Inferior parietal cortex (tissue), 1 donor: ENCODE results near the gene CCNB1.
A peak's percentile ranks its signal among the peaks of the same experiment; 100 is the strongest.
"Not testable (repeated sequence)": the region's sequence is repeated elsewhere in the genome, so short reads cannot be mapped to it uniquely, and the experiment has no call there.

Source experiments
- DNase-seq: peaks from one replicate; pipeline ENCODE4 v3.0.0-alpha.2; 2016; ENCODE audit errors: extremely low spot score

The CCNB1 gene

GRCh38 chr5:69166686-69167492 is at the start of gene CCNB1:
Gene CCNB1, plus strand, starts transcription at chr5:69167150. Its CDS starts 113 bp downstream, at chr5:69167263.
- peak; percentile 97 for DNase-seq

GRCh38 chr5:69129413-69129812 is 37.5 kb upstream of the CCNB1 start:
- DNase-seq: no peak

GRCh38 chr5:69130241-69130640 is 36.7 kb upstream of the CCNB1 start:
- DNase-seq: no peak

GRCh38 chr5:69131304-69131703 is 35.6 kb upstream of the CCNB1 start:
- DNase-seq: no peak

- DNase-seq: no peak
These were observed 32.8 kb upstream of the CCNB1 start for GRCh38 chr5:69134126-69134525.

- no peak for DNase-seq
These were observed 30.7 kb upstream of the CCNB1 start for GRCh38 chr5:69136293-69136692.

GRCh38 chr5:69137208-69137607 is 29.7 kb upstream of the CCNB1 start:
- DNase-seq: not testable (repeated sequence)

- no peak for DNase-seq
These were observed 29.1 kb upstream of the CCNB1 start for GRCh38 chr5:69137807-69138206.

GRCh38 chr5:69138766-69139165 is 28.2 kb upstream of the CCNB1 start:
- DNase-seq: no peak

- DNase-seq: not testable (repeated sequence)
These were observed 26.7 kb upstream of the CCNB1 start for GRCh38 chr5:69140239-69140638.

GRCh38 chr5:69140827-69141226 is 26.1 kb upstream of the CCNB1 start:
- no peak for DNase-seq

GRCh38 chr5:69148576-69148975 is 18.4 kb upstream of the CCNB1 start:
- DNase-seq: not testable (repeated sequence)

- DNase-seq: no peak
These were observed 17.8 kb upstream of the CCNB1 start for GRCh38 chr5:69148981-69149675.

- no peak for DNase-seq
These were observed 17.3 kb upstream of the CCNB1 start for GRCh38 chr5:69149676-69150010.

- no peak for DNase-seq
These were observed 14.2 kb upstream of the CCNB1 start for GRCh38 chr5:69152731-69153130.

GRCh38 chr5:69156456-69156855 is 10.5 kb upstream of the CCNB1 start:
- no peak for DNase-seq

- no peak for DNase-seq
These were observed 8.9 kb upstream of the CCNB1 start for GRCh38 chr5:69158039-69158438.

- no peak for DNase-seq
These were observed 6.3 kb upstream of the CCNB1 start for GRCh38 chr5:69160651-69161050.

- DNase-seq: no peak
These were observed 524 bp downstream of the CCNB1 start for GRCh38 chr5:69167493-69167855.

- DNase-seq: no peak
These were observed 979 bp downstream of the CCNB1 start for GRCh38 chr5:69167929-69168328.

- DNase-seq: no peak
These were observed 3.5 kb downstream of the CCNB1 start for GRCh38 chr5:69170495-69170894.

GRCh38 chr5:69170969-69171368 is 4.0 kb downstream of the CCNB1 start:
- DNase-seq: no peak

GRCh38 chr5:69181659-69182293 is 14.8 kb downstream of the CCNB1 start:
- DNase-seq: not testable (repeated sequence)
